Bronchial epithelial cell (primary cell): Measurements from ENCODE around the gene PACS1. TPM values are rescaled to one million over a fixed set of nuclear protein-coding genes. Genes with fewer than 3 reads are reported as not detected.
A peak's percentile ranks its signal among the peaks of the same experiment; 100 is the strongest.

ENCODE experiments used
- DNase-seq: peaks from one replicate; pipeline ENCODE4 v3.0.0-alpha.2; 2010; ENCODE audit warnings: low read depth
- FAIRE-seq: peaks from 2 replicates; lab custom pipeline; 2011; peaks lifted over from hg19 to GRCh38; lab: Jason Lieb, UNC
- H3K27me3 ChIP-seq: 2 replicates; pipeline ENCODE4 v1.5.1; 2011; ENCODE audit warnings: low read length; ENCODE audit not compliant: control insufficient read depth, insufficient read depth
- H3K36me3 ChIP-seq: 2 replicates; pipeline ENCODE4 v1.5.1; 2011; ENCODE audit warnings: low read length; ENCODE audit not compliant: control insufficient read depth, insufficient read depth
- H3K4me3 ChIP-seq: 2 replicates; pipeline ENCODE4 v1.5.1; 2011; ENCODE audit warnings: mild to moderate bottlenecking, low read depth, low read length, control low read depth
- CTCF ChIP-seq: IDR thresholded peaks from 2 replicates; pipeline ENCODE4 v1.5.1; 2011; ENCODE audit warnings: mild to moderate bottlenecking, moderate library complexity, low read length, control low read depth, inconsistent platforms; ENCODE audit not compliant: insufficient read depth, severe bottlenecking
- total RNA-seq: library from RNA; depleted of rRNA; stranded (reverse); fragments of >200 nt; gene quantifications from 2 replicates; pipeline ENCODE4 v1.2.1, GENCODE V29; 2014

The PACS1 gene
- total RNA-seq, 1 donor from 2014 or later = 6.8 TPM

GRCh38 chr11:66106786-66107599, 36.9 kb downstream of the PACS1 start:
- peak; percentile 51 for DNase-seq
- no peak for TF ChIP-seq CTCF
- Histone ChIP-seq H3K36me3 (no peaks in the 10 kb centered on the region), H3K4me3 (no peak overlapping the region), H3K27me3 (no peaks in the 10 kb centered on the region)
- FAIRE-seq = no peak

- Histone ChIP-seq H3K36me3 (no peaks in the 10 kb centered on the region), H3K4me3 (no peak overlapping the region), H3K27me3 (no peaks in the 10 kb centered on the region)
- FAIRE-seq = no peak
- TF ChIP-seq CTCF = no peak
- no peak for DNase-seq
Observed at GRCh38 chr11:66107600-66108510, 37.8 kb downstream of the PACS1 start.

GRCh38 chr11:66109294-66109693, 39.2 kb downstream of the PACS1 start:
- DNase-seq (no peak), FAIRE-seq (no peak)

GRCh38 chr11:66111158-66111557, 41.1 kb downstream of the PACS1 start:
- no peak for FAIRE-seq

More at GRCh38 chr11:66109294-66109693, 39.2 kb downstream of the PACS1 start:
- no peak for TF ChIP-seq CTCF
- H3K36me3 ChIP-seq = no peaks in the 10 kb centered on the region
- no peaks in the 10 kb centered on the region for H3K27me3 ChIP-seq
- no peak overlapping the region for H3K4me3 ChIP-seq

GRCh38 chr11:66112041-66112491, 42.0 kb downstream of the PACS1 start:
- FAIRE-seq = no peak

More at GRCh38 chr11:66111158-66111557, 41.1 kb downstream of the PACS1 start:
- TF ChIP-seq CTCF = no peak
- no peak for DNase-seq
- Histone ChIP-seq H3K36me3 (no peaks in the 10 kb centered on the region), H3K27me3 (no peaks in the 10 kb centered on the region), H3K4me3 (no peak overlapping the region)

More at GRCh38 chr11:66112041-66112491, 42.0 kb downstream of the PACS1 start:
- Histone ChIP-seq H3K27me3 (no peaks in the 10 kb centered on the region), H3K36me3 (no peaks in the 10 kb centered on the region), H3K4me3 (no peak overlapping the region)
- no peak for TF ChIP-seq CTCF
- no peak for DNase-seq
